Spleen (tissue), 11 donors: ENCODE data around the gene NR1I2. TPM values are rescaled to one million over a fixed set of nuclear protein-coding genes. Genes with fewer than 3 reads are reported as not detected.
A peak's percentile ranks its signal among the peaks of the same experiment; 100 is the strongest.

ENCODE experiments used
- DNase-seq: peaks from one replicate; pipeline ENCODE4 v3.0.0-alpha.2; 2020
- H3K27ac ChIP-seq, 8 donors: fragments of 200-600 bp; sonication (generic) in 7 of 8; 1 replicate in 4 of 8; 2 replicates in 4 of 8; pipeline versions ENCODE4 v1.5.0 to v1.8.0; 2016 to 2021; ENCODE audit warnings: inconsistent platforms in 4 of 8, mild to moderate bottlenecking in 4 of 8, moderate library complexity in 1 of 8
- H3K27me3 ChIP-seq, 7 donors: fragments of 200-600 bp; sonication (generic) in 6 of 7; replicated peaks in 1 of 7; 1 replicate in 4 of 7; 2 replicates in 3 of 7; pipeline versions ENCODE4 v1.5.0 to v1.8.0; 2016 to 2021; ENCODE audit warnings: inconsistent platforms in 3 of 7, mild to moderate bottlenecking in 1 of 7
- H3K36me3 ChIP-seq, 6 donors: fragments of 200-600 bp; sonication (generic) in 5 of 6; 1 replicate in 4 of 6; 2 replicates in 2 of 6; pipeline versions ENCODE4 v1.5.0 to v1.8.0; 2016 to 2021; ENCODE audit warnings: inconsistent platforms in 2 of 6
- H3K4me1 ChIP-seq, 6 donors: fragments of 200-600 bp; sonication (generic) in 5 of 6; 1 replicate in 3 of 6; 2 replicates in 3 of 6; pipeline versions ENCODE4 v1.5.0 to v1.8.0; 2016 to 2021; ENCODE audit warnings: inconsistent platforms in 3 of 6
- H3K4me3 ChIP-seq, 8 donors: fragments of 200-600 bp; sonication (generic) in 7 of 8; 1 replicate in 4 of 8; 2 replicates in 4 of 8; pipeline versions ENCODE4 v1.5.0 to v1.8.0; 2016 to 2021; ENCODE audit warnings: inconsistent platforms in 4 of 8, mild to moderate bottlenecking in 4 of 8, moderate library complexity in 2 of 8
- H3K9me3 ChIP-seq, 8 donors: fragments of 200-600 bp; sonication (generic) in 7 of 8; 1 replicate in 4 of 8; 2 replicates in 4 of 8; pipeline versions ENCODE4 v1.5.0 to v1.8.0; 2016 to 2021; ENCODE audit warnings: inconsistent platforms in 4 of 8
- POLR2A ChIP-seq, 3 donors: fragments of 450-650 bp; IDR thresholded peaks; one replicate each; pipeline ENCODE4 v1.5.1; 2017; ENCODE audit warnings: antibody characterized with exemption in 3 of 3, mild to moderate bottlenecking in 1 of 3
- POLR2AphosphoS5 ChIP-seq, 3 donors: sonication (generic); formaldehyde crosslinking; IDR thresholded peaks; one replicate each; pipeline ENCODE4 v1.5.1; 2017; ENCODE audit warnings: antibody characterized with exemption in 3 of 3
- WGBS, 5 donors: extraction: QIAGEN DNeasy Blood & Tissue Kit in 3 of 5; methylation state at CpG; one replicate each; pipeline versions ENCODE4 v1.1.5 to v1.1.7; 2013 to 2018; 5-methylcytosine and 5-hydroxymethylcytosine counted together
- intact Hi-C: fragments of 100-400 bp; cut with DNase I; formaldehyde crosslinking; loops from one replicate; pipeline ENCODE4 v1.15.0; 2023; ENCODE audit warnings: low total_unique reads
- polyA plus RNA-seq, 3 donors: library from polyadenylated mRNA; stranded (reverse); fragments of 200-250 nt; gene quantifications; one replicate each; pipeline ENCODE4 v1.2.1, GENCODE V29; 2013
- total RNA-seq, 7 donors: library from RNA; depleted of rRNA in 3 of 7; stranded (reverse); fragments of >200 nt in 3 of 7; fragmentation: NEBNext Ultra II Directional in 4 of 7; extraction: Animal tissue kit (Norgen Biotek cat#: 25700) in 4 of 7; gene quantifications; one replicate each; pipeline versions ENCODE4 v1.1.0 to v1.2.1, GENCODE V29; 2016 to 2021
- TF ChIP-seq, protein P1 (sequence below), 11 experiments: fragments of 200-600 bp in 7 of 11; fragments of 450-650 bp in 4 of 11; sonication (generic) in 4 of 11; IDR thresholded peaks in 8 of 11; conservative IDR thresholded peaks in 3 of 11; 1 replicate in 7 of 11; 2 replicates in 4 of 11; pipeline versions ENCODE4 v1.4.0 to v1.8.0; 2016 to 2021; ENCODE audit warnings: antibody characterized with exemption in 11 of 11, inconsistent platforms in 4 of 11, mild to moderate bottlenecking in 1 of 11
- donor health status: healthy with polysubstance abuse.
- donor health status: DM: no; HTN: no; CAD: no; lungs with moderate emphysema.
- donor health status: DM: no; HTN: no; CAD: no.
- donor health status: Bipolar disorder and iron deficiency.
- donor health status: healthy.
- donor health status: DM: no; HTN: no; CAD: no.
- donor health status: DM: yes; HTN: yes; CAD: no.

Gene NR1I2
- total and polyA plus RNA-seq, 10 donors: 0.26 to 1.1 (median 0.55) TPM; not detected in 1

DNA sequence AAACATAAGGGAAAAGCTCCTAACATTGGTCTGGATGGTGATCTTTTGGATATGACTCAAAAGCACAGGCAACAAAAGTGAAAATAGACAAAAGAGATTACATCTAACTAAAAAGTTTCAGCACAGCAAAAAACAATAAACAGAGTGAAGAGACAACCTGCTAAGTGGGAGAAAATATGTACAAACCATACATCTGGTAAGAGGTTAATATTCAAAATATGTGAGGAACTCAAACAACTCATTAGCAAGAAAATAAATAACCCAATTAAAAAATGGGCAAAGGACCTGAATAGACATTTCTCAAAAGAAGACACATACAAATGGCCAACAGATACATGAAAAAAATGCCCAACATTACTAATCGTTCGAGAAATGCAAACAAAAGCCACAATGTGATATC lies 19.0 kb upstream of the NR1I2 start:
- H3K4me3 ChIP-seq: no peak overlapping the region
- no peaks in the 10 kb centered on the region for H3K36me3 ChIP-seq
- intact Hi-C loops: no loop called here
- no peak overlapping the region for H3K27ac ChIP-seq
- DNase-seq: no peak
- H3K27me3 ChIP-seq: no peaks in the 10 kb centered on the region
- H3K9me3 ChIP-seq: peaks cover 0 to 11% (median 0%) of the 10 kb centered on the region in 8 donors
- no peaks in the 10 kb centered on the region for H3K4me1 ChIP-seq
- TF ChIP-seq POLR2A (IDR thresholded peaks at IDR 0.05) (no peak), POLR2AphosphoS5 (IDR thresholded peaks at IDR 0.05) (no peak)
- TF ChIP-seq, protein P1, sequence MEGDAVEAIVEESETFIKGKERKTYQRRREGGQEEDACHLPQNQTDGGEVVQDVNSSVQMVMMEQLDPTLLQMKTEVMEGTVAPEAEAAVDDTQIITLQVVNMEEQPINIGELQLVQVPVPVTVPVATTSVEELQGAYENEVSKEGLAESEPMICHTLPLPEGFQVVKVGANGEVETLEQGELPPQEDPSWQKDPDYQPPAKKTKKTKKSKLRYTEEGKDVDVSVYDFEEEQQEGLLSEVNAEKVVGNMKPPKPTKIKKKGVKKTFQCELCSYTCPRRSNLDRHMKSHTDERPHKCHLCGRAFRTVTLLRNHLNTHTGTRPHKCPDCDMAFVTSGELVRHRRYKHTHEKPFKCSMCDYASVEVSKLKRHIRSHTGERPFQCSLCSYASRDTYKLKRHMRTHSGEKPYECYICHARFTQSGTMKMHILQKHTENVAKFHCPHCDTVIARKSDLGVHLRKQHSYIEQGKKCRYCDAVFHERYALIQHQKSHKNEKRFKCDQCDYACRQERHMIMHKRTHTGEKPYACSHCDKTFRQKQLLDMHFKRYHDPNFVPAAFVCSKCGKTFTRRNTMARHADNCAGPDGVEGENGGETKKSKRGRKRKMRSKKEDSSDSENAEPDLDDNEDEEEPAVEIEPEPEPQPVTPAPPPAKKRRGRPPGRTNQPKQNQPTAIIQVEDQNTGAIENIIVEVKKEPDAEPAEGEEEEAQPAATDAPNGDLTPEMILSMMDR (IDR thresholded peaks at IDR 0.05 in 8 of 11, conservative IDR thresholded peaks at IDR 0.05 in 3 of 11): no peak
- WGBS, 5 donors: 92 to 98% (median 94%) methylated on average over 2 of the region's 2 CpGs

DNA sequence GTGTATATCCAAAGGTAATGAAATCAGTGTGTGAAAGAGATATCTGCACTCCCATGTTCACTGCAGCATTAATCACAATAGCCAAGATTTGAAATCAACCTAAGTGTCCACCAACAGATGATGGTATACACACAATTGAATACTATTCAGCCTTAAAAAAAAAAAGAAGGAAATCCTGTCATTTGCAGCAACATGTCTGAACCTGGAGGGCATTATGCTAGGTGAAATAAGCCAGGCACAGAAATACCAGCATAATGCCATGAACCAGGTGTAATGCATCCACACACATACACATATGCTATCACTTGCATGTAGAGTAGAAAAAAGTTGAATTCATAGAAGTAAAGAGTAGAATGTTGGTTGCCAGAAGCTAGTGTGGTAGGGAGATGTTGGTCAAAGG lies 18.4 kb upstream of the NR1I2 start:
- H3K36me3 ChIP-seq: no peaks in the 10 kb centered on the region

GRCh38 chr3:119765239-119765638 lies 16.7 kb upstream of the NR1I2 start:
- no peaks in the 10 kb centered on the region for H3K4me1 ChIP-seq
- no peaks in the 10 kb centered on the region for H3K27me3 ChIP-seq
- H3K9me3 ChIP-seq: peaks cover 0 to 7% (median 0%) of the 10 kb centered on the region in 8 donors
- no peak overlapping the region for H3K4me3 ChIP-seq
- DNase-seq: no peak
- no peak overlapping the region for H3K27ac ChIP-seq
- H3K36me3 ChIP-seq: no peaks in the 10 kb centered on the region
- TF ChIP-seq POLR2AphosphoS5 (IDR thresholded peaks at IDR 0.05): no peak
- TF ChIP-seq, protein P1 (IDR thresholded peaks at IDR 0.05 in 8 of 11, conservative IDR thresholded peaks at IDR 0.05 in 3 of 11): no peak
- TF ChIP-seq POLR2A (IDR thresholded peaks at IDR 0.05): no peak
- 90 to 98% (median 93%) methylated on average over 1 of the region's 1 CpG for WGBS, 5 donors
- intact Hi-C loops: no loop called here

More for the DNA sequence above, 18.4 kb upstream of the NR1I2 start:
- Histone ChIP-seq H3K4me1 (no peaks in the 10 kb centered on the region), H3K27ac (no peak overlapping the region), H3K4me3 (no peak overlapping the region), H3K27me3 (no peaks in the 10 kb centered on the region), H3K9me3 (peaks cover 0 to 11% (median 0%) of the 10 kb centered on the region in 8 donors)
- TF ChIP-seq POLR2AphosphoS5 (IDR thresholded peaks at IDR 0.05): no peak
- no peak for TF ChIP-seq POLR2A (IDR thresholded peaks at IDR 0.05)
- TF ChIP-seq, protein P1 (IDR thresholded peaks at IDR 0.05 in 8 of 11, conservative IDR thresholded peaks at IDR 0.05 in 3 of 11): no peak
- DNase-seq: no peak
- intact Hi-C loops: no loop called here

GRCh38 chr3:119767936-119768601 lies 13.8 kb upstream of the NR1I2 start:
- no peak for DNase-seq
- no peaks in the 10 kb centered on the region for H3K36me3 ChIP-seq
- no peak for TF ChIP-seq POLR2A (IDR thresholded peaks at IDR 0.05)
- peak; percentile 9 to 54 (median 45) for TF ChIP-seq POLR2AphosphoS5 (IDR thresholded peaks at IDR 0.05)
- TF ChIP-seq, protein P1 (IDR thresholded peaks at IDR 0.05 in 8 of 11, conservative IDR thresholded peaks at IDR 0.05 in 3 of 11): no peak
- H3K9me3 ChIP-seq: no peaks in the 10 kb centered on the region
- no peaks in the 10 kb centered on the region for H3K4me1 ChIP-seq
- H3K4me3 ChIP-seq: no peak overlapping the region
- H3K27ac ChIP-seq: no peak overlapping the region
- intact Hi-C loops: no loop called here
- no peaks in the 10 kb centered on the region for H3K27me3 ChIP-seq
- 92 to 100% (median 94%) methylated on average over 2 to 6 of the region's 6 CpGs for WGBS, 5 donors
